H9 (cell line): ENCODE results near the gene ZGRF1. TPM values are rescaled to one million over a fixed set of nuclear protein-coding genes. Genes with fewer than 3 reads are reported as not detected.

Source experiments
- DNase-seq: peaks from one replicate; pipeline ENCODE4 v3.0.0-alpha.2; 2017
- H2AFZ ChIP-seq: one replicate; pipeline ENCODE4 v1.6.1; 2013; ENCODE audit warnings: mild to moderate bottlenecking, low read length, control low read depth, moderate library complexity
- H2AK5ac ChIP-seq: 2 replicates; pipeline ENCODE4 v1.6.1; 2013; ENCODE audit warnings: low read length, control low read depth, mixed read lengths; ENCODE audit not compliant: insufficient read length
- H2BK120ac ChIP-seq: one replicate; pipeline ENCODE4 v1.6.1; 2013; ENCODE audit warnings: low read depth, mild to moderate bottlenecking, low read length, control low read depth, inconsistent platforms; ENCODE audit not compliant: poor library complexity, severe bottlenecking
- H2BK12ac ChIP-seq: 2 replicates; pipeline ENCODE4 v1.6.1; 2013; ENCODE audit warnings: low read length, control low read depth, mixed read lengths, low read depth; ENCODE audit not compliant: insufficient read length
- H2BK15ac ChIP-seq: 2 replicates; pipeline ENCODE4 v1.6.1; 2013; ENCODE audit warnings: low read depth, low read length, control low read depth
- H2BK20ac ChIP-seq: one replicate; pipeline ENCODE4 v1.6.1; 2013; ENCODE audit warnings: low read depth, mild to moderate bottlenecking, low read length, control low read depth, inconsistent platforms; ENCODE audit not compliant: poor library complexity, severe bottlenecking
- H2BK5ac ChIP-seq: 2 replicates; pipeline ENCODE4 v1.6.1; 2013; ENCODE audit warnings: low read length, control low read depth, mixed read lengths; ENCODE audit not compliant: insufficient read length
- H3K14ac ChIP-seq: 2 replicates; pipeline ENCODE4 v1.6.1; 2013; ENCODE audit warnings: low read length, control low read depth; ENCODE audit not compliant: insufficient read depth
- H3K18ac ChIP-seq: 2 replicates; pipeline ENCODE4 v1.6.1; 2013; ENCODE audit warnings: low read depth, mild to moderate bottlenecking, mixed read lengths, low read length, control low read depth; ENCODE audit not compliant: insufficient read length
- H3K23ac ChIP-seq: 2 replicates; pipeline ENCODE4 v1.6.1; 2013; ENCODE audit warnings: low read length, control low read depth, mixed read lengths, low read depth; ENCODE audit not compliant: insufficient read length
- H3K23me2 ChIP-seq: 2 replicates; pipeline ENCODE4 v1.6.1; 2013; ENCODE audit warnings: low read depth, mild to moderate bottlenecking, mixed read lengths, low read length, control low read depth; ENCODE audit not compliant: insufficient read length, poor library complexity, severe bottlenecking
- H3K27ac ChIP-seq: 2 replicates; pipeline ENCODE4 v1.5.1; 2013; ENCODE audit warnings: low read length, control low read depth, mixed read lengths, low read depth; ENCODE audit not compliant: insufficient read length
- H3K27me3 ChIP-seq: 2 replicates; pipeline ENCODE4 v1.6.1; 2013; ENCODE audit warnings: low read length, control low read depth, inconsistent platforms; ENCODE audit not compliant: insufficient read depth
- H3K4ac ChIP-seq: 2 replicates; pipeline ENCODE4 v1.6.1; 2013; ENCODE audit warnings: low read depth, mild to moderate bottlenecking, control low read depth, inconsistent platforms, low read length, moderate library complexity
- H3K4me1 ChIP-seq: 2 replicates; pipeline ENCODE4 v1.6.1; 2013; ENCODE audit warnings: low read length, control low read depth, inconsistent platforms; ENCODE audit not compliant: insufficient read depth
- H3K4me2 ChIP-seq: 2 replicates; pipeline ENCODE4 v1.6.1; 2013; ENCODE audit warnings: low read length, control low read depth, mixed read lengths; ENCODE audit not compliant: insufficient read length, insufficient read depth
- H3K56ac ChIP-seq: 2 replicates; pipeline ENCODE4 v1.6.1; 2013; ENCODE audit warnings: low read depth, mild to moderate bottlenecking, mixed read lengths, low read length, control low read depth; ENCODE audit not compliant: insufficient read length
- H3K79me1 ChIP-seq: 2 replicates; pipeline ENCODE4 v1.6.1; 2013; ENCODE audit warnings: low read depth, mild to moderate bottlenecking, moderate library complexity, low read length, control low read depth, inconsistent platforms; ENCODE audit not compliant: insufficient read depth, poor library complexity, severe bottlenecking
- H3K79me2 ChIP-seq: 2 replicates; pipeline ENCODE4 v1.6.1; 2013; ENCODE audit warnings: low read length, control low read depth, inconsistent platforms; ENCODE audit not compliant: insufficient read depth
- H3K9ac ChIP-seq: 2 replicates; pipeline ENCODE4 v1.6.1; 2013; ENCODE audit warnings: low read length, control low read depth, mixed read lengths; ENCODE audit not compliant: insufficient read length; ENCODE audit errors: extremely low read depth
- H3K9me3 ChIP-seq: one replicate; pipeline ENCODE4 v1.6.1; 2013; ENCODE audit warnings: low read depth, low read length, inconsistent platforms; ENCODE audit not compliant: control insufficient read depth
- H3T11ph ChIP-seq: one replicate; pipeline ENCODE4 v1.6.1; 2013; ENCODE audit warnings: mild to moderate bottlenecking, low read length, control low read depth, inconsistent platforms
- H4K20me1 ChIP-seq: one replicate; pipeline ENCODE4 v1.6.1; 2013; ENCODE audit not compliant: control insufficient read depth, insufficient read length, insufficient read depth
- H4K5ac ChIP-seq: 2 replicates; pipeline ENCODE4 v1.6.1; 2013; ENCODE audit warnings: low read depth, mild to moderate bottlenecking, mixed read lengths, low read length, control low read depth; ENCODE audit not compliant: insufficient read length
- H4K8ac ChIP-seq: replicated peaks from 2 replicates; pipeline ENCODE4 v1.6.1; 2013; ENCODE audit warnings: low read length, control low read depth, mixed read lengths, low read depth; ENCODE audit not compliant: insufficient read length
- H4K91ac ChIP-seq: 2 replicates; pipeline ENCODE4 v1.6.1; 2013; ENCODE audit warnings: low read depth, mild to moderate bottlenecking, moderate library complexity, mixed read lengths, low read length, control low read depth; ENCODE audit not compliant: insufficient read length
- H3K27ac Mint-ChIP-seq, 3 experiments: 2 replicates in 2 of 3; 3 replicates in 1 of 3; pipeline ENCODE4 v1.8.0; 2020 to 2021; ENCODE audit warnings: mixed read lengths in 3 of 3, mild to moderate bottlenecking in 1 of 3, moderate library complexity in 1 of 3
- H3K27me3 Mint-ChIP-seq: 2 replicates; pipeline ENCODE4 v1.8.0; 2021; ENCODE audit warnings: low read depth, mild to moderate bottlenecking, moderate library complexity, mixed read lengths
- H3K36me3 Mint-ChIP-seq, 3 experiments: 2 replicates in 2 of 3; 3 replicates in 1 of 3; pipeline ENCODE4 v1.8.0; 2020 to 2021; ENCODE audit warnings: low read depth in 3 of 3, mixed read lengths in 3 of 3; ENCODE audit not compliant: insufficient read depth in 1 of 3
- H3K4me1 Mint-ChIP-seq, 2 experiments: 2 replicates each; pipeline ENCODE4 v1.8.0; 2020; ENCODE audit warnings: mixed read lengths in 2 of 2
- H3K4me3 Mint-ChIP-seq, 2 experiments: 2 replicates in 1 of 2; 3 replicates in 1 of 2; pipeline ENCODE4 v1.8.0; 2020 to 2021; ENCODE audit warnings: mild to moderate bottlenecking in 2 of 2, mixed read lengths in 2 of 2, moderate library complexity in 1 of 2
- H3K9me3 Mint-ChIP-seq, 2 experiments: 2 replicates in 1 of 2; 3 replicates in 1 of 2; pipeline ENCODE4 v1.8.0; 2020; ENCODE audit warnings: mild to moderate bottlenecking in 2 of 2, mixed read lengths in 2 of 2, moderate library complexity in 1 of 2
- WGBS: extraction: QIAGEN DNeasy Blood & Tissue Kit; methylation state at CpG from one replicate; pipeline ENCODE4 v1.1.7; 2013; ENCODE audit warnings: missing lambda C conversion rate, low lambda C conversion rate, mixed read lengths; ENCODE audit not compliant: insufficient read length; ENCODE audit errors: extremely low coverage; 5-methylcytosine and 5-hydroxymethylcytosine counted together
- total RNA-seq: library from RNA; stranded (reverse); gene quantifications from 2 replicates; pipeline ENCODE4 v1.2.1, GENCODE V29; 2021
- TF ChIP-seq, protein P1 (sequence below): fragments of 200-600 bp; sonication (generic); conservative IDR thresholded peaks from 3 replicates; pipeline ENCODE4 v1.8.0; 2021; ENCODE audit warnings: antibody characterized with exemption, mild to moderate bottlenecking

ZGRF1 gene
- total RNA-seq, 1 experiment from 2014 or later = 38.3 TPM

- DNase-seq = no peak
- WGBS = no CpG with 5 or more reads among the region's 1 CpG
- H3K27ac Mint-ChIP-seq = peak overlapping the region in 1 of 3 experiments; percentile 11; a peak in 1 of 7 replicates
Observed at GRCh38 chr4:112674376-112674775, 37.7 kb upstream of the ZGRF1 start.

More at GRCh38 chr4:112674376-112674775, 37.7 kb upstream of the ZGRF1 start:
- no peaks in the 10 kb centered on the region for H3K27me3 ChIP-seq
- H2BK120ac ChIP-seq = no peak overlapping the region
- no peak overlapping the region for H3K18ac ChIP-seq
- no peak overlapping the region for H3T11ph ChIP-seq
- no peak overlapping the region for H2BK5ac ChIP-seq
- H2AFZ ChIP-seq = no peak overlapping the region
- Mint-ChIP-seq H3K36me3 (no peaks in the 10 kb centered on the region), H3K4me3 (no peak overlapping the region), H3K4me1 (peaks cover 15 to 28% of the 10 kb centered on the region in 2 experiments), H3K9me3 (no peaks in the 10 kb centered on the region), H3K27me3 (no peaks in the 10 kb centered on the region)
- H3K4me2 ChIP-seq = no peak overlapping the region
- no peak overlapping the region for H2BK12ac ChIP-seq
- H3K9ac ChIP-seq = no peak overlapping the region
- no peaks in the 10 kb centered on the region for H3K79me1 ChIP-seq
- H3K9me3 ChIP-seq = no peaks in the 10 kb centered on the region
- H4K91ac ChIP-seq = no peak overlapping the region
- H3K23me2 ChIP-seq = no peaks in the 10 kb centered on the region
- H4K8ac ChIP-seq = no peak overlapping the region
- no peaks in the 10 kb centered on the region; the same call in 1 of the 2 replicates for H3K4me1 ChIP-seq
- no peaks in the 10 kb centered on the region for H4K20me1 ChIP-seq
- H3K27ac ChIP-seq = no peak overlapping the region
- no peak overlapping the region for H3K23ac ChIP-seq
- H4K5ac ChIP-seq = no peak overlapping the region
- no peak overlapping the region for H2BK20ac ChIP-seq
- no peak overlapping the region for H3K14ac ChIP-seq
- no peaks in the 10 kb centered on the region for H3K79me2 ChIP-seq
- H3K4ac ChIP-seq = no peak overlapping the region
- TF ChIP-seq, protein P1, sequence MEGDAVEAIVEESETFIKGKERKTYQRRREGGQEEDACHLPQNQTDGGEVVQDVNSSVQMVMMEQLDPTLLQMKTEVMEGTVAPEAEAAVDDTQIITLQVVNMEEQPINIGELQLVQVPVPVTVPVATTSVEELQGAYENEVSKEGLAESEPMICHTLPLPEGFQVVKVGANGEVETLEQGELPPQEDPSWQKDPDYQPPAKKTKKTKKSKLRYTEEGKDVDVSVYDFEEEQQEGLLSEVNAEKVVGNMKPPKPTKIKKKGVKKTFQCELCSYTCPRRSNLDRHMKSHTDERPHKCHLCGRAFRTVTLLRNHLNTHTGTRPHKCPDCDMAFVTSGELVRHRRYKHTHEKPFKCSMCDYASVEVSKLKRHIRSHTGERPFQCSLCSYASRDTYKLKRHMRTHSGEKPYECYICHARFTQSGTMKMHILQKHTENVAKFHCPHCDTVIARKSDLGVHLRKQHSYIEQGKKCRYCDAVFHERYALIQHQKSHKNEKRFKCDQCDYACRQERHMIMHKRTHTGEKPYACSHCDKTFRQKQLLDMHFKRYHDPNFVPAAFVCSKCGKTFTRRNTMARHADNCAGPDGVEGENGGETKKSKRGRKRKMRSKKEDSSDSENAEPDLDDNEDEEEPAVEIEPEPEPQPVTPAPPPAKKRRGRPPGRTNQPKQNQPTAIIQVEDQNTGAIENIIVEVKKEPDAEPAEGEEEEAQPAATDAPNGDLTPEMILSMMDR = no peak
- no peak overlapping the region for H2BK15ac ChIP-seq
- no peak overlapping the region for H3K56ac ChIP-seq
- no peak overlapping the region for H2AK5ac ChIP-seq
